Ascending aorta (tissue), 2 donors: ENCODE results near the gene MRPL20. TPM values are rescaled to one million over a fixed set of nuclear protein-coding genes. Genes with fewer than 3 reads are reported as not detected.

Experiments used
- DNase-seq, 2 donors: peaks; one replicate each; pipeline ENCODE4 v3.0.0-alpha.2; 2019; ENCODE audit warnings: low spot score in 2 of 2
- H3K27ac ChIP-seq, 2 donors: fragments of 200-600 bp; sonication (generic); one replicate each; pipeline ENCODE4 v1.5.1; 2016 to 2017; ENCODE audit warnings: mild to moderate bottlenecking in 1 of 2
- H3K27me3 ChIP-seq: fragments of 200-600 bp; sonication (generic); one replicate; pipeline ENCODE4 v1.5.1; 2017
- H3K36me3 ChIP-seq, 2 donors: fragments of 200-600 bp; sonication (generic); one replicate each; pipeline ENCODE4 v1.5.1; 2016
- H3K4me1 ChIP-seq, 2 donors: fragments of 200-600 bp; sonication (generic); one replicate each; pipeline ENCODE4 v1.5.1; 2016 to 2017; ENCODE audit warnings: mild to moderate bottlenecking in 1 of 2
- H3K4me3 ChIP-seq, 2 donors: fragments of 200-600 bp; sonication (generic); one replicate each; pipeline ENCODE4 v1.5.1; 2016 to 2017; ENCODE audit warnings: mild to moderate bottlenecking in 1 of 2
- H3K9me3 ChIP-seq, 2 donors: fragments of 200-600 bp; sonication (generic); one replicate each; pipeline ENCODE4 v1.5.1; 2016
- CTCF ChIP-seq, 3 experiments: fragments of 200-600 bp in 2 of 3; fragments of 450-650 bp in 1 of 3; sonication (generic) in 2 of 3; IDR thresholded peaks; one replicate each; pipeline ENCODE4 v1.5.1; 2016 to 2019; ENCODE audit warnings: antibody characterized with exemption in 3 of 3, mild to moderate bottlenecking in 1 of 3, moderate library complexity in 1 of 3
- intact Hi-C: fragments of 100-400 bp; cut with DNase I; formaldehyde crosslinking; loops from one replicate; pipeline ENCODE4 v1.15.1; 2023
- total RNA-seq: library from RNA; depleted of rRNA; stranded (reverse); fragments of >200 nt; gene quantifications from one replicate; pipeline ENCODE4 v1.1.0, GENCODE V29; 2016

Gene MRPL20
- total RNA-seq, 1 donor from 2014 or later = 63.4 TPM

- no peak for TF ChIP-seq CTCF (IDR thresholded peaks at IDR 0.05)
- Histone ChIP-seq H3K27me3 (no peaks in the 10 kb centered on the region), H3K27ac (no peak overlapping the region), H3K4me1 (peaks cover 2 to 11% of the 10 kb centered on the region in 2 donors), H3K9me3 (no peaks in the 10 kb centered on the region), H3K36me3 (no peaks in the 10 kb centered on the region), H3K4me3 (no peak overlapping the region)
- intact Hi-C loops = no loop called here
- no peak for DNase-seq
These were observed 41.0 kb downstream of the MRPL20 start for GRCh38 chr1:1365875-1366698.

- Histone ChIP-seq H3K9me3 (no peaks in the 10 kb centered on the region), H3K27ac (no peak overlapping the region), H3K27me3 (no peaks in the 10 kb centered on the region), H3K36me3 (no peaks in the 10 kb centered on the region), H3K4me1 (peaks cover 15 to 28% of the 10 kb centered on the region in 2 donors), H3K4me3 (no peak overlapping the region)
- DNase-seq = no peak
- no peak for TF ChIP-seq CTCF (IDR thresholded peaks at IDR 0.05)
- intact Hi-C loops = no loop called here
These were observed 42.8 kb downstream of the MRPL20 start for GRCh38 chr1:1364266-1364665.

- Histone ChIP-seq H3K36me3 (no peaks in the 10 kb centered on the region), H3K27ac (peak overlapping the region; percentile 75 to 90), H3K4me1 (peaks cover 19 to 38% of the 10 kb centered on the region in 2 donors), H3K9me3 (no peaks in the 10 kb centered on the region), H3K27me3 (no peaks in the 10 kb centered on the region), H3K4me3 (no peak overlapping the region)
- intact Hi-C loops = no loop called here
- no peak for TF ChIP-seq CTCF (IDR thresholded peaks at IDR 0.05)
- DNase-seq = no peak
These were observed 45.1 kb downstream of the MRPL20 start for GRCh38 chr1:1361982-1362423.

GRCh38 chr1:1361233-1361981, 45.7 kb downstream of the MRPL20 start:
- Histone ChIP-seq H3K9me3 (no peaks in the 10 kb centered on the region), H3K27ac (peak overlapping the region; percentile 75 to 90), H3K27me3 (no peaks in the 10 kb centered on the region), H3K36me3 (no peaks in the 10 kb centered on the region), H3K4me3 (no peak overlapping the region), H3K4me1 (peaks cover 19 to 40% of the 10 kb centered on the region in 2 donors)
- intact Hi-C loops = no loop called here
- no peak for TF ChIP-seq CTCF (IDR thresholded peaks at IDR 0.05)
- no peak for DNase-seq

GRCh38 chr1:1360506-1361169, 46.5 kb downstream of the MRPL20 start:
- peaks cover 19 to 48% of the 10 kb centered on the region in 2 donors for H3K4me1 ChIP-seq
- H3K27me3 ChIP-seq = no peaks in the 10 kb centered on the region
- no peaks in the 10 kb centered on the region for H3K36me3 ChIP-seq
- peak; percentile 50 to 92 for DNase-seq
- peak overlapping the region; percentile 90 to 92 for H3K27ac ChIP-seq
- H3K4me3 ChIP-seq = no peak overlapping the region
- TF ChIP-seq CTCF (IDR thresholded peaks at IDR 0.05) = no peak
- no peaks in the 10 kb centered on the region for H3K9me3 ChIP-seq
- intact Hi-C loops = no loop called here
